HG03097 (cell line): ENCODE measurements around the gene CENPP.
"Not testable (repeated sequence)": the region's sequence is repeated elsewhere in the genome, so short reads cannot be mapped to it uniquely, and the experiment has no call there.

Experiments
- ATAC-seq: cut with Tn5 transposase; IDR thresholded peaks from one replicate; pipeline ENCODE4 v1.9.1; 2021; ENCODE audit not compliant: unreplicated experiment, low FRiP score

The CENPP gene

GRCh38 chr9:92611621-92612285 lies 286.0 kb downstream of the CENPP start:
- ATAC-seq = no peak

GRCh38 chr9:92612292-92612691 lies 286.5 kb downstream of the CENPP start:
- ATAC-seq = no peak

GRCh38 chr9:92612816-92613215 lies 287.1 kb downstream of the CENPP start:
- no peak for ATAC-seq

GRCh38 chr9:92613268-92614122 lies 287.7 kb downstream of the CENPP start:
- no peak for ATAC-seq

GRCh38 chr9:92614123-92614510 lies 288.4 kb downstream of the CENPP start:
- no peak for ATAC-seq

- ATAC-seq = no peak
These were observed 289.2 kb downstream of the CENPP start for GRCh38 chr9:92614763-92615461.

GRCh38 chr9:92615790-92616189 lies 290.0 kb downstream of the CENPP start:
- no peak for ATAC-seq

GRCh38 chr9:92616199-92616641 lies 290.5 kb downstream of the CENPP start:
- no peak for ATAC-seq

- ATAC-seq = no peak
These were observed 290.9 kb downstream of the CENPP start for GRCh38 chr9:92616655-92617111.

GRCh38 chr9:92617195-92617813 lies 291.6 kb downstream of the CENPP start:
- no peak for ATAC-seq

GRCh38 chr9:92617951-92618510 lies 292.3 kb downstream of the CENPP start:
- no peak for ATAC-seq

- ATAC-seq = no peak
These were observed 293.0 kb downstream of the CENPP start for GRCh38 chr9:92618633-92619225.

- no peak for ATAC-seq
These were observed 294.0 kb downstream of the CENPP start for GRCh38 chr9:92619601-92620300.

- no peak for ATAC-seq
These were observed 295.1 kb downstream of the CENPP start for GRCh38 chr9:92620845-92621244.

- ATAC-seq = not testable (repeated sequence)
These were observed 298.2 kb downstream of the CENPP start for GRCh38 chr9:92623936-92624335.

GRCh38 chr9:92626484-92626883 lies 300.7 kb downstream of the CENPP start:
- ATAC-seq = no peak

GRCh38 chr9:92627651-92628050 lies 301.9 kb downstream of the CENPP start:
- ATAC-seq = no peak

- ATAC-seq = no peak
These were observed 305.9 kb downstream of the CENPP start for GRCh38 chr9:92631452-92632343.
